NCI-H2227 (cell line): ENCODE data around the gene SCN10A.

Experiments used
- DNase-seq: peaks from one replicate; lab custom pipeline; 2025; ENCODE audit not compliant: unreplicated experiment; lab: John Stamatoyannopoulos, UW

SCN10A gene

GRCh38 chr3:38816026-38816425 is at the start of gene SCN10A:
Gene SCN10A (minus strand): TSS chr3:38816217. CDS start chr3:38794010, 22,207 bp downstream.
- no peak for DNase-seq

- DNase-seq, result no peak
Measured at GRCh38 chr3:38853011-38853410, 37.0 kb upstream of the SCN10A start.

- DNase-seq, result peak; percentile 61
Measured at GRCh38 chr3:38843898-38844297, 27.9 kb upstream of the SCN10A start.

GRCh38 chr3:38842266-38842965 is 26.4 kb upstream of the SCN10A start:
- DNase-seq, result no peak

GRCh38 chr3:38840987-38841386 is 25.0 kb upstream of the SCN10A start:
- DNase-seq, result no peak

GRCh38 chr3:38837358-38837757 is 21.3 kb upstream of the SCN10A start:
- DNase-seq, result no peak

- no peak for DNase-seq
Measured at GRCh38 chr3:38836561-38836960, 20.5 kb upstream of the SCN10A start.

GRCh38 chr3:38835939-38836338 is 19.9 kb upstream of the SCN10A start:
- no peak for DNase-seq

GRCh38 chr3:38834717-38835116 is 18.7 kb upstream of the SCN10A start:
- no peak for DNase-seq

GRCh38 chr3:38834110-38834509 is 18.1 kb upstream of the SCN10A start:
- peak; percentile 58 for DNase-seq

GRCh38 chr3:38829404-38829803 is 13.4 kb upstream of the SCN10A start:
- DNase-seq, result peak; percentile 21

- no peak for DNase-seq
Measured at GRCh38 chr3:38828681-38829080, 12.7 kb upstream of the SCN10A start.

- DNase-seq, result no peak
Measured at GRCh38 chr3:38827791-38828190, 11.8 kb upstream of the SCN10A start.

- DNase-seq, result no peak
Measured at GRCh38 chr3:38826001-38826400, 10.0 kb upstream of the SCN10A start.

GRCh38 chr3:38824349-38824748 is 8.3 kb upstream of the SCN10A start:
- DNase-seq, result no peak

- DNase-seq, result peak; percentile 12
Measured at GRCh38 chr3:38823722-38824121, 7.7 kb upstream of the SCN10A start.

- no peak for DNase-seq
Measured at GRCh38 chr3:38823186-38823585, 7.2 kb upstream of the SCN10A start.

- no peak for DNase-seq
Measured at GRCh38 chr3:38811822-38812221, 4.2 kb downstream of the SCN10A start.

- peak; percentile 12 for DNase-seq
Measured at GRCh38 chr3:38805765-38806386, 10.1 kb downstream of the SCN10A start.

- DNase-seq, result no peak
Measured at GRCh38 chr3:38805004-38805403, 11.0 kb downstream of the SCN10A start.

GRCh38 chr3:38800511-38800910 is 15.5 kb downstream of the SCN10A start:
- no peak for DNase-seq

- no peak for DNase-seq
Measured at GRCh38 chr3:38793721-38794120, 22.3 kb downstream of the SCN10A start.

GRCh38 chr3:38792983-38793382 is 23.0 kb downstream of the SCN10A start:
- DNase-seq, result no peak
